SIG-M5 treated with dmso at 0.1 percent for 504 hours (cell line): ENCODE data around the gene TACR2.

Experiments
- DNase-seq: peaks from one replicate; lab custom pipeline; 2025; ENCODE audit not compliant: unreplicated experiment; lab: John Stamatoyannopoulos, UW

TACR2 gene

GRCh38 chr10:69376662-69377061 is 40.1 kb downstream of the TACR2 start:
- no peak for DNase-seq

- DNase-seq, result peak; percentile 25
Observed at GRCh38 chr10:69375307-69376151, 41.2 kb downstream of the TACR2 start.

DNA sequence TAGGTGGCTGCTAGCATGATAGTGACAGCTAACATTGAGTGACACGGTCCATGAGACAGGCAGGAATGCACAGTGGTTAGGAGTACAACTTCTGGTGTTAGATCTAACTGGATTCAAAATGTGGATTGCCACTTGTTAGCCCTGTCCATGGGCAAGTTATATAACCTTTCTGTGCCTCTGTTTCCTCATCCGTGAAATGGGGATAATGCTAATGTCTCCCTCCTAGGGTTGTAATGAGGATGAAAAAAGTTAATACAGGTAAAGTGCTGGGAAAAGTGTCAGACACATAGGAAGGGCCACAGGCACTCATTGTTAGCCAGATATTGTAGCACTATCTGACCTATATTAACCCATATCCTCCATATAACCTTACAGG is 41.8 kb downstream of the TACR2 start:
- no peak for DNase-seq

DNA sequence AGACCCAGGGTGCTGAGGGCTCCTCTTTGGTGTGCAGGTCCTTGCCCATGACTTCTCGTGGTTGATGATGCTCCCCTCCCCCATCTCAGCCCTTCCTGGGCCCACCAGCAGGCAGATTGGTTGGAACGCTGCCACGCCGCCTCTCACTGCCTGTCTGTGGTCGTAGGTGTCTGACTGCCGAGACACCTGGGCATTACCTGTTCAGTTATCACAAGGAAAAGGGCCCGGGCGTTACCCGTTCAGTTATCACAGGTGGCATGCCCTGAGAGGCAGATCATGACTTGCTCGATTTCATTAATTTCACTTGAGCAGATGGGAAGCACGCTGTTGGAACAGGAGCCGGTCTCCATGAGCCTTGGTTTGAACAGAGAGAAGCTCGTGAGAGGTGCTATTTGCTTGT is 42.5 kb downstream of the TACR2 start:
- no peak for DNase-seq

GRCh38 chr10:69372126-69372980 is 44.4 kb downstream of the TACR2 start:
- DNase-seq, result no peak

DNA sequence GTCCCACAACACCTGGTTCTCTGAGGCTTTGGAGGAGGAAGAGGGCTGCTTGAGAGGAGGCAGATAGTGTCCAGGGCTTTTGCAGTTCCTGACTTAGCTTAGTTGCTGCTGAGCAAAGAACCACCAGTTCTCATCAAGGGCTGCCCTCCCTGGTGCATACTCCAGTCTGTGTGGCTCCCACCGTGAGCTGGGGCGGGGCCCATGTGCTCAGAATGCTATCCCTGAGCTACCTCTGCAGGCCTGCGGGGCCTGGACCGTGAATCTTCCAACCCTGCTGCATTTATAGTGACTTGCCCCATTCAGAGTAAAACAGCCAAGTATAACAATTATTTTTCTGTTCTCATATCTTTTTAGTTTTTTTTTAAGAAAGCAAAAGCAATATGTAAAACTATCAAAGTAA is 49.2 kb downstream of the TACR2 start:
- DNase-seq, result no peak

GRCh38 chr10:69366738-69367137 is 50.0 kb downstream of the TACR2 start:
- no peak for DNase-seq

DNA sequence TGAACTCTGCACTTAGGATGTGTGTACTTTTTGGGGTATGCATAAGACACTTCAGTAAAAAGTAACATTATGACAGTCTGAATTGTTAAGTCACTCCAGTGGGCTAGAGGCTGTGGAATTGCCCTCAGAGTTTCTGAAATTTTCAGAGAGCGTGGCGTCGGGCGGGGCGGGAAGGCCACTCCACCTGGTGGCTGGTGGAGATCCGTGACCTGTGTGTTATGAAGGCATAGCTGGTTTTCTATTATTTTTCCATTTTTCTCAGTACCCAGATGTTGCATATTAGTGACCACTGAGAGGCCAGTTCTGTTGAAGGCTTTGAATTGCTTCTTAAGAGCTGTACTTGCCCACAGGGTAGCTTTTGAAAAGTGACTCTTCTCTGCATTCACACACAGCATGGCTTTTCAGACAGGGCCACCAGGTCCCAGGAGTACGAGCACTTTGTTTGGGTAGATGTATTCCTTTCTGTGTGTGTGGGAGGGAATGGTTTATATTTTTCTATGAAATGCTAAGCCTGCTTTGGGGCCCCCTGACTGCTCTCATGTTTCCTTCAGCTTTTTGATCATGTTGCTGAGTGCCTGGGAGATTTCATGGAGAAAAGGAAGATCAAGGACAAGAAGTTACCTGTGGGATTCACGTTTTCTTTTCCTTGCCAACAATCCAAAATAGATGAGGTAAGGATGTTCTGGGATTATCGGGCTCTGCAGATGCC is 52.3 kb downstream of the TACR2 start:
- DNase-seq, result no peak

DNA sequence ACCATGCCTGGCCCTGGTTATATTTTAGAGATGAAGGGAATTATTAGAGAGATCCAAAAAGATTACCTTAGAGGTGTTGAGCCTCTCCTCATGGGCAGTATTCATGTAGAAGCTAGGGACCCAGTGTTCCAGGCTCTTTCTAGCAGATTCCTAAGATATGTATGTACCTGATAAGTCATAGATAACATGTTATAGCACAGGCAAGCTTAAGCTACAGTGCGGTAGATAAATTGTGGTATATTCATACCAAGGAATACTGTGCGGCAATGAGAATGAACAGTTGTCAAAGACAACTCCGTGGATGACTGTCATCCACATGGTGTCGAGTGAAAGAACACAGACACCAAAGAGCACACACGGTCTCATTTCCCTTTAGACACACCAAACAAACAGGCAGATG is 53.1 kb downstream of the TACR2 start:
- no peak for DNase-seq

GRCh38 chr10:69362471-69362954 is 54.2 kb downstream of the TACR2 start:
- no peak for DNase-seq

- DNase-seq, result no peak
Observed at GRCh38 chr10:69361303-69361614, 55.5 kb downstream of the TACR2 start.

DNA sequence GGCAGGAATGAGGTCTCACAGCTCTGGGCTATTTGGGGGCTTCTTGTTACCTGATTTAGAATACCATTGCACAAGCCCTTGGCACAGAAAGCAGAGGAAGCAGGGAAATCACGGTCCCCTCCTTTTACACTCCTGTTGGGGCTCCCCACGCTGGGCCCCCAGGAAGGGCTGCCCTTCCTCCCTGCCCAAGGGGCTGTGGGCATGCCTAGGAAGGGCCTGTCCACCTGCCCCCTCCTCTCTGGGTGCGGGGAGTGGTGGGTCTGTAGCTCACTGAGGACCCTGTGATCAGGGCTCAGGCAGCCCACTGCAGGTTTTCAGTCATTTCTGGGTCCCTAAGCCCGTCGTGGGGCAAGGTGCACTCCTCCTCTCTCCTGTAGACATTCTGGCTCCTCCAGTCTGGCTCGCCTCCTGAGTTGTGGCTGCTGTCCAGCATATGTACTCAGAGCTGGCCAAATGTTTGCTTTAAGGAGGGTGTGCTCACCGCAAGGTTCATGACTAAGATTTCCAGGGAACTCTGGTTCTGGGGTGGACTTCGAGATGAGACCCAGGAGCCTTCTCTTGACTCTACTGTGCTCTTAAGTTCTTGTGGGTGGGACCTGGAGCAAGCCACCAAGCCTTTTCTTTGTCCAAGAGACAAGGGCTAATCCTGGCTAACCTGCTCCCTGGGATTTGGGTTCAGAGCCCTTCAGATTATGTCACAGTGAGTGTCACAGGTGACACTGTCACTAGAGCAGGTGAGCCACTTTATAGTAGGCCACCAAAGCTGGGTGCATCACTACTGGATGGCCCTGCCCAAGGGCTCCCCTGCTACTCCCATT is 56.0 kb downstream of the TACR2 start:
- DNase-seq, result peak; percentile 41

GRCh38 chr10:69359594-69359993 is 57.1 kb downstream of the TACR2 start:
- no peak for DNase-seq

- DNase-seq, result peak; percentile 87
Observed at GRCh38 chr10:69359148-69359547, 57.6 kb downstream of the TACR2 start.

DNA sequence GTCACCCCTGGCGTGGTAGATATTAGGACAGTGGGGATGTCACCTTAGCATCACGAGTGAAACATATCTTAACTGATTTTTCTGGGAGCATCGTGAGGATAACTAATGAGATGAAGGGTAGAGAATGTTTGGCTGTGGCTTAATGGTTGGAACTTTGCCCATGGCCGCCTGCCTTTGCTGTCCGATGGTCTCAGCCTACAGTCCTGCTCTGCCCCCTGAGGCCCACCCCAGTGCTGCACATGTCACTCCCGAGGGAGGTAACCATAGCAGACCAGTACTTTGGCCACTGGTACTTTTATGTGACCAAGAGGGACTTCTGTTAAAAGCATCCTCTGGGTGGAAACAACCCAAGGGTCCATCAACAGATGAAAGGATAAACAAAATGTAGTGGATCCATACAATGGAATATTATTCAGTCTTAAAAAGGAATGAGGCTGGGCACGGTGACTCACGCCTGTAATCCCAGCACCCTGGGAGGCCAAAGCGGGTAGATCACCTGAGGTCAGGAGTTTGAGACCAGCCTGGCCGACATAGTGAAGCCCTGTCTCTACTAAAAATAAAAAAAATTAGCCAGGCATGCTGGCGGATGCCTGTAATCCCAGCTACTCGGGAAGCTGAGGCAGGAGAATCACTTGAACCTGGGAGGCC is 58.4 kb downstream of the TACR2 start:
- no peak for DNase-seq

DNA sequence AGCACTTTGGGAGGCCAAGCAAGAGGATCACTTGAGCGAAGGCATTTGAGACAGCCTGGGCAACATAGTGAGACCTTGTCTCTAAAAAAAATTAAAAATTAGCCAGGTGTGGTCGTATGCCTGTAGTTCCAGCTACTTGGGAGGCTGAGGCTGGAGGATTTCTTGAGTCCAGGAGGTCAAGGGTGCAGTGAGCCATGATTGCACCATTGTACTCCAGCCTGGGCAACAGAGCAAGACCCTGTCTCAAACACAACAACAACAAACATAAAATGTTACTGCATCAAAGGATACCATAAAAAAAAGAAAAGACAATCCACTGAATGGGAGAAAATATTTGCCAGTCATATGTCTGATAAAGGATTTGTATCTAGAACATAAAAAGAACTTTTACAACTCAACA is 60.5 kb downstream of the TACR2 start:
- DNase-seq, result no peak

DNA sequence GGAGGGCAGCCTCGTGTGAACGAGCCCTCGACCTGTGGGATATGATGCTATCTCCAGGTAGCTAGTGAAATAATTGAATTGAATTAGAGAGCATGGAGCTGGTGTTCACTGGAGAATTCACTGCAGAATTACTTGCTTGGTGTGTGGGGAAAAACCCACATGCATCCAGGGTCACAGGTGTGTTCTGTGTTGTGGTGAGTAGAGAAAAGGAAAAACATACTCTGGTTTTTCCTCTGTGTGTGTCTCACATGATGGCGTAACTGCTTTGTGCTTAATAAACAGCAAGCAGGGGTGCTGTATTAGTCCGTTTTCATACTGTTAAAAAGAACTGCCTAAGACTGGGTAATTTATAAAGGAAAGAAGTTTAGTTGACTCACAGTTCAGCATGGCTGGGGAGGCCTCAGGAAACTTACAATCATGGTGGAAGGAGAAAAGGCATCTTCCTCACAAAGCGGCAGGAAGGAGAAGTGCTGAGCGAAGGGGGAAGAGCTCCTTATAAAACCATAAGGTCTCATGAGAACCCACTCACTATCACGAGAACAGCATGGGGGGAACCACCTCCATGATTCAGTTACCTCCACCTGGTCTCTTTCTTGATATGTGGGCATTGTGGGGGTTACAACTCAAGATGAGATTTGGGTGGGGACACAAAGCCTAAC is 62.6 kb downstream of the TACR2 start:
- DNase-seq, result no peak
